Brain microvascular endothelial cell (primary cell): ENCODE data around the gene SHMT2.
"Not testable (repeated sequence)": the region's sequence is repeated elsewhere in the genome, so short reads cannot be mapped to it uniquely, and the experiment has no call there.

Experiments
- DNase-seq: peaks from one replicate; pipeline ENCODE4 v3.0.0-alpha.2; 2020
- H3K27ac ChIP-seq: fragments of 250-450 bp; sonication (Bioruptor Pico); 2 replicates; pipeline ENCODE4 v1.5.1; 2020; ENCODE audit warnings: mild to moderate bottlenecking, moderate library complexity
- H3K27me3 ChIP-seq: fragments of 250-450 bp; sonication (Bioruptor Pico); replicated peaks from 2 replicates; pipeline ENCODE4 v1.5.1; 2020; ENCODE audit warnings: mild to moderate bottlenecking
- H3K36me3 ChIP-seq: fragments of 250-450 bp; sonication (Bioruptor Pico); replicated peaks from 2 replicates; pipeline ENCODE4 v1.5.1; 2020; ENCODE audit warnings: mild to moderate bottlenecking
- H3K4me3 ChIP-seq: 2 replicates; pipeline ENCODE4 v1.5.1; 2011; ENCODE audit warnings: low read depth, mild to moderate bottlenecking, control low read depth, low read length, moderate library complexity
- in situ Hi-C: cut with HindIII; loops from 2 replicates; pipeline ENCODE4 v1.10.0; 2017; ENCODE audit warnings: low sequenced_read_pairs, low pct_ligation_motif_present
- TF ChIP-seq, protein P1 (sequence below): IDR thresholded peaks from 2 replicates; pipeline ENCODE4 v1.5.1; 2011; ENCODE audit warnings: low read depth, mild to moderate bottlenecking, moderate library complexity, low read length, control low read depth, inconsistent platforms; ENCODE audit errors: missing control alignments

The SHMT2 gene

DNA sequence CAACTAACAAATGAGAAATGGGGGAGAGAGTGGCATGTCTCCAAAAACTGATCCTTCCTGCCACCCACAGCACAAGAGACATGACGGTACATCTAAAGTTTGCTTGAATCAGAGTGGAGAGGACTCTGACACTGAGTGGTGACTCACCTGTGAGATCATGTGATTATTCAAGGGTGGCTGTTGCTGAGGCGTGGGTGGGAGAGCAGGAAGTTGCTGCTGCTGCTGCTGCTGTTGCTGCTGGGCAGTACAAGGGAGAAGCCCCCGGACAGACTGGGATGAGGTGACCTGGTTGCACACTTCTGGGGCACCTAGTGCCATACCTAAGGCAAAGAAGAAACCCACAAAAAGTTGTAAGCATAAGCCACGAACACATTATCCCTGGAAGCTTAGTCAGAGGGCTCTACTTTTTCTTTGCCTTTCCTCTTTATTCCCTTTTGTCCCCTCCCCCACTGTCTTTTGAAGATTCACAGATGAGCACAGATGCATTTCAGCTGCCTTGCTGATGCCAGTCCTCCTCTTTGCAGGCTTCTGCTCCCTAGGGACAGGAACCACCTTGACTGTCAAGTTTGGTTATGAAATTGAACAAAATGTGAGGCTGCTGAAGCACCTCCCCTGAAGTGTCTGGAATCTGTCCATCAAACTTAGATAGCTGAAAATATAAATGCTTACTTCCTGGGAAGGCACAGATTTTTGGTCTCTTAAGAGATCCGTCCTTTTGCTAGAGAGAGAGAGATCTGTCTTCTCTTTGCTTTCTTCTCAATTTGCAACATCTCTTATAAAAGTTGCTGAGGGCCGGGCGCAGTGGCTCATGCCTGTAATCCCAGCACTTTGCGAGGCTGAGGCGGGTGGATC is 50.9 kb downstream of the SHMT2 start:
- H3K27me3 ChIP-seq = no peaks in the 10 kb centered on the region
- TF ChIP-seq, protein P1, sequence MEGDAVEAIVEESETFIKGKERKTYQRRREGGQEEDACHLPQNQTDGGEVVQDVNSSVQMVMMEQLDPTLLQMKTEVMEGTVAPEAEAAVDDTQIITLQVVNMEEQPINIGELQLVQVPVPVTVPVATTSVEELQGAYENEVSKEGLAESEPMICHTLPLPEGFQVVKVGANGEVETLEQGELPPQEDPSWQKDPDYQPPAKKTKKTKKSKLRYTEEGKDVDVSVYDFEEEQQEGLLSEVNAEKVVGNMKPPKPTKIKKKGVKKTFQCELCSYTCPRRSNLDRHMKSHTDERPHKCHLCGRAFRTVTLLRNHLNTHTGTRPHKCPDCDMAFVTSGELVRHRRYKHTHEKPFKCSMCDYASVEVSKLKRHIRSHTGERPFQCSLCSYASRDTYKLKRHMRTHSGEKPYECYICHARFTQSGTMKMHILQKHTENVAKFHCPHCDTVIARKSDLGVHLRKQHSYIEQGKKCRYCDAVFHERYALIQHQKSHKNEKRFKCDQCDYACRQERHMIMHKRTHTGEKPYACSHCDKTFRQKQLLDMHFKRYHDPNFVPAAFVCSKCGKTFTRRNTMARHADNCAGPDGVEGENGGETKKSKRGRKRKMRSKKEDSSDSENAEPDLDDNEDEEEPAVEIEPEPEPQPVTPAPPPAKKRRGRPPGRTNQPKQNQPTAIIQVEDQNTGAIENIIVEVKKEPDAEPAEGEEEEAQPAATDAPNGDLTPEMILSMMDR = no peak
- H3K4me3 ChIP-seq = peak overlapping the region; percentile 26
- in situ Hi-C loops = no loop called here
- peak overlapping the region; percentile 74 for H3K27ac ChIP-seq
- H3K36me3 ChIP-seq = peaks cover 2% of the 10 kb centered on the region
- DNase-seq = peak; percentile 96

DNA sequence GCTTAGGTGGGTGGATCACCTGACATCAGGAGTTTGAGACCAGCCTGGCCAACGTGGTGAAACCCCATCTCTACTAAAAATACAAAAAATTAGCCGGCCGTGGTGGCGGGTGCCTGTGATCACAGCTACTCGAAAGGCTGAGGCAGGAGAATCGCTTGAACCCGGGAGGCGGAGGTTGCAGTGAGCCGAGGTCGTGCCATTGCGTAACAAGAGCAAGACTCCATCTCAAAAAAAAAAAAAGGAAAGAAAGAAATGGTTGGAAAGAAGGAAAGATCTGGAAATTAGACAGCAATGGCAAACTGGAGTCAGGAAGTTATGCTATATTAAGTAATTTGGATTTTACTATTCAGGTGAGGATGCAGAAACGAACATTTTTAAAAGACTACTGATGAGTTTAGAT is 52.6 kb downstream of the SHMT2 start:
- H3K27ac ChIP-seq, H3K27me3 ChIP-seq, DNase-seq, H3K4me3 ChIP-seq, in situ Hi-C loops, H3K36me3 ChIP-seq: not testable (repeated sequence)
